Spleen (tissue), 7 donors: ENCODE measurements around the gene WWC1.

ENCODE experiments used
- POLR2A ChIP-seq, 3 donors: fragments of 450-650 bp; IDR thresholded peaks; one replicate each; pipeline ENCODE4 v1.5.1; 2017; ENCODE audit warnings: antibody characterized with exemption in 3 of 3, mild to moderate bottlenecking in 1 of 3
- POLR2AphosphoS5 ChIP-seq, 3 donors: sonication (generic); formaldehyde crosslinking; IDR thresholded peaks; one replicate each; pipeline ENCODE4 v1.5.1; 2017; ENCODE audit warnings: antibody characterized with exemption in 3 of 3
- TF ChIP-seq, protein P1 (sequence below), 11 experiments: fragments of 200-600 bp in 7 of 11; fragments of 450-650 bp in 4 of 11; sonication (generic) in 4 of 11; IDR thresholded peaks in 8 of 11; conservative IDR thresholded peaks in 3 of 11; 1 replicate in 7 of 11; 2 replicates in 4 of 11; pipeline versions ENCODE4 v1.4.0 to v1.8.0; 2016 to 2021; ENCODE audit warnings: antibody characterized with exemption in 11 of 11, inconsistent platforms in 4 of 11, mild to moderate bottlenecking in 1 of 11
- donor health status: DM: no; HTN: no; CAD: no; lungs with moderate emphysema.
- donor health status: DM: no; HTN: no; CAD: no.
- donor health status: DM: no; HTN: no; CAD: no.

DNA sequence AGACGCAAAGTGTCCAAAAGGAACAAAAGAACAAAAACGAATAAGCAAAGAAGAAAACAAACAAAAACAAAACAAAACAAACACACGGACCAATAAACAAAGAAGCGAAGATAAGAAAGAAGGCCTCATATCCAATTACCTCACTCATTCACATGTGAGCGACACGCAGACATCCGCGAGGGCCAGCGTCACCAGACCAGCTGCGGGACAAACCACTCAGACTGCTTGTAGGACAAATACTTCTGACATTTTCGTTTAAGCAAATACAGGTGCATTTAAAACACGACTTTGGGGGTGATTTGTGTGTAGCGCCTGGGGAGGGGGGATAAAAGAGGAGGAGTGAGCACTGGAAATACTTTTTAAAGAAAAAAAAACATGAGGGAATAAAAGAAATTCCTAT, 28.3 kb upstream of the WWC1 start:
- TF ChIP-seq, protein P1, sequence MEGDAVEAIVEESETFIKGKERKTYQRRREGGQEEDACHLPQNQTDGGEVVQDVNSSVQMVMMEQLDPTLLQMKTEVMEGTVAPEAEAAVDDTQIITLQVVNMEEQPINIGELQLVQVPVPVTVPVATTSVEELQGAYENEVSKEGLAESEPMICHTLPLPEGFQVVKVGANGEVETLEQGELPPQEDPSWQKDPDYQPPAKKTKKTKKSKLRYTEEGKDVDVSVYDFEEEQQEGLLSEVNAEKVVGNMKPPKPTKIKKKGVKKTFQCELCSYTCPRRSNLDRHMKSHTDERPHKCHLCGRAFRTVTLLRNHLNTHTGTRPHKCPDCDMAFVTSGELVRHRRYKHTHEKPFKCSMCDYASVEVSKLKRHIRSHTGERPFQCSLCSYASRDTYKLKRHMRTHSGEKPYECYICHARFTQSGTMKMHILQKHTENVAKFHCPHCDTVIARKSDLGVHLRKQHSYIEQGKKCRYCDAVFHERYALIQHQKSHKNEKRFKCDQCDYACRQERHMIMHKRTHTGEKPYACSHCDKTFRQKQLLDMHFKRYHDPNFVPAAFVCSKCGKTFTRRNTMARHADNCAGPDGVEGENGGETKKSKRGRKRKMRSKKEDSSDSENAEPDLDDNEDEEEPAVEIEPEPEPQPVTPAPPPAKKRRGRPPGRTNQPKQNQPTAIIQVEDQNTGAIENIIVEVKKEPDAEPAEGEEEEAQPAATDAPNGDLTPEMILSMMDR (IDR thresholded peaks at IDR 0.05 in 8 of 11, conservative IDR thresholded peaks at IDR 0.05 in 3 of 11) = no peak
- TF ChIP-seq POLR2AphosphoS5 (IDR thresholded peaks at IDR 0.05) (no peak), POLR2A (IDR thresholded peaks at IDR 0.05) (no peak)
